Peyer's patch (tissue), 4 donors: ENCODE measurements around the gene TARP.

ENCODE experiments used
- DNase-seq, 3 donors: peaks; one replicate each; pipeline ENCODE4 v3.0.0-alpha.2; 2017 to 2019
- H3K27ac ChIP-seq, 4 donors: fragments of 200-600 bp; sonication (generic); one replicate each; pipeline ENCODE4 v1.5.1; 2016 to 2019
- H3K27me3 ChIP-seq, 2 donors: fragments of 200-600 bp; sonication (generic); one replicate each; pipeline ENCODE4 v1.5.1; 2019
- H3K36me3 ChIP-seq, 3 donors: fragments of 200-600 bp; sonication (generic); one replicate each; pipeline ENCODE4 v1.5.1; 2016 to 2019
- H3K4me1 ChIP-seq, 4 donors: fragments of 200-600 bp; sonication (generic); one replicate each; pipeline ENCODE4 v1.5.1; 2016 to 2019
- H3K4me3 ChIP-seq, 4 donors: fragments of 200-600 bp; sonication (generic); 1 replicate in 3 of 4; 2 replicates in 1 of 4; pipeline ENCODE4 v1.5.1; 2016 to 2019; ENCODE audit warnings: mild to moderate bottlenecking in 1 of 4
- H3K9me3 ChIP-seq, 4 donors: fragments of 200-600 bp; sonication (generic); one replicate each; pipeline ENCODE4 v1.5.1; 2016 to 2019; ENCODE audit warnings: mild to moderate bottlenecking in 1 of 4
- CTCF ChIP-seq, 6 experiments: fragments of 450-650 bp in 4 of 6; fragments of 200-600 bp in 2 of 6; sonication (generic) in 1 of 6; IDR thresholded peaks; one replicate each; pipeline ENCODE4 v1.5.1; 2017 to 2019; ENCODE audit warnings: antibody characterized with exemption in 6 of 6, mild to moderate bottlenecking in 3 of 6, moderate library complexity in 1 of 6
- POLR2A ChIP-seq, 2 donors: fragments of 450-650 bp; IDR thresholded peaks; one replicate each; pipeline ENCODE4 v1.5.1; 2017; ENCODE audit warnings: antibody characterized with exemption in 2 of 2, mild to moderate bottlenecking in 2 of 2, moderate library complexity in 2 of 2

TARP gene

GRCh38 chr7:38299275-38299931 is 26.0 kb upstream of the TARP start:
- Histone ChIP-seq H3K4me3 (no peak overlapping the region), H3K27ac (no peak overlapping the region), H3K27me3 (no peaks in the 10 kb centered on the region), H3K9me3 (no peaks in the 10 kb centered on the region), H3K36me3 (no peaks in the 10 kb centered on the region), H3K4me1 (no peaks in the 10 kb centered on the region)
- DNase-seq = no peak
- TF ChIP-seq POLR2A (IDR thresholded peaks at IDR 0.05) = no peak
- TF ChIP-seq CTCF (IDR thresholded peaks at IDR 0.05) = no peak

- Histone ChIP-seq H3K9me3 (no peaks in the 10 kb centered on the region), H3K4me1 (no peaks in the 10 kb centered on the region), H3K4me3 (no peak overlapping the region), H3K27me3 (no peaks in the 10 kb centered on the region), H3K36me3 (no peaks in the 10 kb centered on the region), H3K27ac (no peak overlapping the region)
- TF ChIP-seq POLR2A (IDR thresholded peaks at IDR 0.05) (no peak), CTCF (IDR thresholded peaks at IDR 0.05) (no peak)
- no peak for DNase-seq
Measured at GRCh38 chr7:38296059-38296857, 22.8 kb upstream of the TARP start.

GRCh38 chr7:38294926-38295325 is 21.5 kb upstream of the TARP start:
- Histone ChIP-seq H3K36me3 (no peaks in the 10 kb centered on the region), H3K4me1 (no peaks in the 10 kb centered on the region), H3K27ac (no peak overlapping the region), H3K27me3 (no peaks in the 10 kb centered on the region), H3K9me3 (no peaks in the 10 kb centered on the region), H3K4me3 (no peak overlapping the region)
- TF ChIP-seq CTCF (IDR thresholded peaks at IDR 0.05) (no peak), POLR2A (IDR thresholded peaks at IDR 0.05) (no peak)
- no peak for DNase-seq

GRCh38 chr7:38292442-38292841 is 19.0 kb upstream of the TARP start:
- H3K27ac ChIP-seq = no peak overlapping the region
- H3K27me3 ChIP-seq = no peaks in the 10 kb centered on the region
- DNase-seq = no peak
- H3K4me3 ChIP-seq = no peak overlapping the region
- no peak for TF ChIP-seq CTCF (IDR thresholded peaks at IDR 0.05)
- TF ChIP-seq POLR2A (IDR thresholded peaks at IDR 0.05) = no peak
- H3K36me3 ChIP-seq = no peaks in the 10 kb centered on the region
- H3K4me1 ChIP-seq = no peaks in the 10 kb centered on the region
- no peaks in the 10 kb centered on the region for H3K9me3 ChIP-seq

- DNase-seq = no peak
- no peaks in the 10 kb centered on the region for H3K9me3 ChIP-seq
- H3K27me3 ChIP-seq = no peaks in the 10 kb centered on the region
- no peak overlapping the region for H3K4me3 ChIP-seq
- TF ChIP-seq POLR2A (IDR thresholded peaks at IDR 0.05) = no peak
- TF ChIP-seq CTCF (IDR thresholded peaks at IDR 0.05) = no peak
- H3K27ac ChIP-seq = no peak overlapping the region
- no peaks in the 10 kb centered on the region for H3K4me1 ChIP-seq
- no peaks in the 10 kb centered on the region for H3K36me3 ChIP-seq
Measured at GRCh38 chr7:38291650-38292049, 18.2 kb upstream of the TARP start.
